Panc1 (cell line): Measurements from ENCODE around the gene ZNF484.

Source experiments
- CTCF ChIP-seq: fragments of 450-650 bp; IDR thresholded peaks from 2 replicates; pipeline ENCODE4 v1.5.1; 2017; ENCODE audit warnings: mild to moderate bottlenecking
- POLR2AphosphoS5 ChIP-seq: IDR thresholded peaks from 2 replicates; pipeline ENCODE4 v1.6.1; 2012; ENCODE audit warnings: mild to moderate bottlenecking, low read depth, low read length, moderate library complexity
- REST ChIP-seq, 2 experiments: IDR thresholded peaks; 2 replicates each; pipeline ENCODE4 v1.6.1; 2011 to 2012; ENCODE audit warnings: low read depth in 2 of 2, control low read depth in 1 of 2, low read length in 1 of 2, mild to moderate bottlenecking in 1 of 2, moderate library complexity in 1 of 2; ENCODE audit not compliant: insufficient read depth in 1 of 2
- SIN3A ChIP-seq: IDR thresholded peaks from 2 replicates; pipeline ENCODE4 v1.6.1; 2012; ENCODE audit warnings: low read depth, mild to moderate bottlenecking, low read length, moderate library complexity, borderline replicate concordance; ENCODE audit not compliant: insufficient read depth
- TCF7L2 ChIP-seq: IDR thresholded peaks from 2 replicates; pipeline ENCODE4 v1.6.1; 2011; ENCODE audit warnings: mild to moderate bottlenecking, low read depth, low read length, inconsistent platforms

DNA sequence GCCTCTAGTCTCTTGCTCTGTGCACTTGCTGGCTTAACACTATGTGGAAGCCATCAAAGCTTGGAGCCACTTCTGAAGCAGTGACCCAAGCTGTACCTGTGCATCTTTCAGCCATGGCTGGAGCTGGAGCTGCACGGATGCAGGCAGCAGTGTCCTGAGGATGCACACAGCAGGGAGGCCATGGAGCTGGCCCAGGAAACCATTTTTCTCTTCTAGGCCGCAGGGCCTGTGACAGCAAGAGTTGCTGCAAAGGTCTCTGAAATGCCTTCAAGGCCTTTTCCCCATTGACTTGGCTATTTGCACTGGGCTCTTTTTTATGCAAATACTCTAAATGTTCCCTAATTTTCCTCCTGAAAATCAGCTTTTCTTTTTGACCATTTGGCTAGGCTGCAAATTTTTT is 12.9 kb upstream of the ZNF484 start:
- no peak for TF ChIP-seq CTCF
- no peak for TF ChIP-seq POLR2AphosphoS5
- no peak for TF ChIP-seq REST (IDR thresholded peaks at IDR 0.05; ENCODE audit: insufficient read depth in 1 of 2, low read depth in 2 of 2, low read length in 1 of 2)
- no peak for TF ChIP-seq SIN3A
- TF ChIP-seq TCF7L2 = no peak
